Prostate gland (tissue), 2 donors: ENCODE measurements around the gene RPAIN. TPM values are rescaled to one million over a fixed set of nuclear protein-coding genes. Genes with fewer than 3 reads are reported as not detected.
"Not testable (repeated sequence)": the region's sequence is repeated elsewhere in the genome, so short reads cannot be mapped to it uniquely, and the experiment has no call there.

Experiments used
- DNase-seq: peaks from one replicate; pipeline ENCODE4 v3.0.0-alpha.2; 2019; ENCODE audit warnings: low spot score
- H3K27ac ChIP-seq, 2 donors: fragments of 200-600 bp; sonication (generic); 2 replicates each; pipeline ENCODE4 v1.5.1; 2017 to 2019
- H3K27me3 ChIP-seq: fragments of 200-600 bp; sonication (generic); replicated peaks from 2 replicates; pipeline ENCODE4 v1.5.1; 2019; ENCODE audit not compliant: insufficient read depth
- H3K36me3 ChIP-seq, 2 donors: fragments of 200-600 bp; sonication (generic); 1 replicate in 1 of 2; 2 replicates in 1 of 2; pipeline versions ENCODE4 v1.5.1 to v1.8.1; 2017 to 2019
- H3K4me1 ChIP-seq: fragments of 200-600 bp; sonication (generic); replicated peaks from 2 replicates; pipeline ENCODE4 v1.5.1; 2019
- H3K4me3 ChIP-seq, 2 donors: fragments of 200-600 bp; sonication (generic); 2 replicates each; pipeline ENCODE4 v1.5.1; 2017 to 2019
- H3K9me3 ChIP-seq: fragments of 200-600 bp; sonication (generic); 2 replicates; pipeline ENCODE4 v1.5.1; 2017
- CTCF ChIP-seq, 4 experiments: fragments of 200-600 bp in 2 of 4; fragments of 450-650 bp in 2 of 4; sonication (generic) in 2 of 4; IDR thresholded peaks; 1 replicate in 3 of 4; 2 replicates in 1 of 4; pipeline ENCODE4 v1.5.1; 2016 to 2019; ENCODE audit warnings: antibody characterized with exemption in 4 of 4, mild to moderate bottlenecking in 2 of 4, moderate library complexity in 2 of 4
- POLR2A ChIP-seq: fragments of 450-650 bp; IDR thresholded peaks from one replicate; pipeline ENCODE4 v1.6.1; 2016; ENCODE audit warnings: antibody characterized with exemption, mild to moderate bottlenecking
- POLR2AphosphoS5 ChIP-seq: sonication (generic); formaldehyde crosslinking; IDR thresholded peaks from one replicate; pipeline ENCODE4 v1.6.1; 2017; ENCODE audit warnings: antibody characterized with exemption
- WGBS: methylation state at CpG from one replicate; pipeline ENCODE4 v1.1.5; 2018; 5-methylcytosine and 5-hydroxymethylcytosine counted together
- intact Hi-C: fragments of 100-400 bp; cut with DNase I; formaldehyde crosslinking; loops from one replicate; pipeline ENCODE4 v1.14.2; 2022
- total RNA-seq, 2 donors: library from RNA; depleted of rRNA; stranded (reverse); fragments of >200 nt; gene quantifications; one replicate each; pipeline ENCODE4 v1.1.0, GENCODE V29; 2016

The RPAIN gene
- total RNA-seq, 2 donors from 2014 or later = 39.2 to 51.1 TPM

GRCh38 chr17:5434984-5435383 is 15.0 kb downstream of the RPAIN start:
- H3K4me1 ChIP-seq = peaks cover 9% of the 10 kb centered on the region
- H3K27ac ChIP-seq = no peak overlapping the region
- H3K27me3 ChIP-seq = no peaks in the 10 kb centered on the region
- intact Hi-C loops = loop anchor here (5.0 kb wide), 1 partner anchor 188 kb away; no protein-coding TSS in a partner anchor
- no peak overlapping the region for H3K4me3 ChIP-seq
- 90% methylated on average over 2 of the region's 2 CpGs for WGBS
- peaks cover 4 to 6% of the 10 kb centered on the region in 2 donors for H3K36me3 ChIP-seq
- TF ChIP-seq POLR2A = no peak
- no peak for TF ChIP-seq POLR2AphosphoS5
- no peak for TF ChIP-seq CTCF (IDR thresholded peaks at IDR 0.05)
- no peaks in the 10 kb centered on the region for H3K9me3 ChIP-seq
- no peak for DNase-seq

- H3K36me3 ChIP-seq, H3K4me3 ChIP-seq, H3K27me3 ChIP-seq, H3K4me1 ChIP-seq, DNase-seq, H3K9me3 ChIP-seq, H3K27ac ChIP-seq: not testable (repeated sequence)
- intact Hi-C loops = loop anchor here (5.0 kb wide), 1 partner anchor 189 kb away; no protein-coding TSS in a partner anchor
- 86% methylated on average over 12 of the region's 12 CpGs for WGBS
Observed at GRCh38 chr17:5435781-5436315, 15.9 kb downstream of the RPAIN start.

GRCh38 chr17:5437721-5438317 is 17.8 kb downstream of the RPAIN start:
- H3K36me3 ChIP-seq = peaks cover 4 to 6% of the 10 kb centered on the region in 2 donors
- peaks cover 9% of the 10 kb centered on the region for H3K4me1 ChIP-seq
- no peak for TF ChIP-seq POLR2A
- TF ChIP-seq POLR2AphosphoS5 = no peak
- TF ChIP-seq CTCF (IDR thresholded peaks at IDR 0.05) = no peak
- no peak for DNase-seq
- WGBS = 37% methylated on average over 5 of the region's 5 CpGs
- H3K27me3 ChIP-seq = no peaks in the 10 kb centered on the region
- peak overlapping the region; percentile 80 to 92 for H3K4me3 ChIP-seq
- intact Hi-C loops = loop anchor here (5.0 kb wide), 1 partner anchor 191 kb away; no protein-coding TSS in a partner anchor
- no peak overlapping the region for H3K27ac ChIP-seq
- no peaks in the 10 kb centered on the region for H3K9me3 ChIP-seq

- peak; percentile 92 for TF ChIP-seq POLR2AphosphoS5
- no peak for TF ChIP-seq POLR2A
- TF ChIP-seq CTCF (IDR thresholded peaks at IDR 0.05) = peak; percentile 91 to 100 (median 99)
- Histone ChIP-seq H3K27me3 (no peaks in the 10 kb centered on the region), H3K36me3 (no peaks in the 10 kb centered on the region), H3K27ac (peak within 1 kb of the TSS; percentile 60 to 71), H3K4me3 (peak within 1 kb of the TSS; percentile 80 to 92), H3K4me1 (peaks cover 9% of the 10 kb centered on the region), H3K9me3 (no peaks in the 10 kb centered on the region)
- under 1% methylated on average over 75 of the region's 75 CpGs for WGBS
- peak; percentile 87 for DNase-seq
- intact Hi-C loops = loop anchor here (5.0 kb wide), 1 partner anchor 192 kb away; no protein-coding TSS in a partner anchor
Observed at GRCh38 chr17:5438716-5439445, 18.9 kb downstream of the RPAIN start, which contains the start of gene C1QBP. TSS of gene C1QBP (minus strand) at chr17:5439155. CDS start at chr17:5439073, 82 bp downstream.

GRCh38 chr17:5439446-5439764 is 19.4 kb downstream of the RPAIN start:
- H3K9me3 ChIP-seq = no peaks in the 10 kb centered on the region
- no peak for DNase-seq
- H3K27ac ChIP-seq = peak overlapping the region; percentile 60 to 71
- WGBS = 5% methylated on average over 1 of the region's 1 CpG
- TF ChIP-seq CTCF (IDR thresholded peaks at IDR 0.05) (no peak), POLR2AphosphoS5 (no peak), POLR2A (no peak)
- intact Hi-C loops = loop anchor here (5.0 kb wide), 1 partner anchor 192 kb away; no protein-coding TSS in a partner anchor
- H3K4me1 ChIP-seq = peaks cover 9% of the 10 kb centered on the region
- no peaks in the 10 kb centered on the region for H3K36me3 ChIP-seq
- no peaks in the 10 kb centered on the region for H3K27me3 ChIP-seq
- H3K4me3 ChIP-seq = peak overlapping the region; percentile 80 to 92
